Transverse colon (tissue), 4 donors: ENCODE measurements around the gene ZNF319. TPM values are rescaled to one million over a fixed set of nuclear protein-coding genes. Genes with fewer than 3 reads are reported as not detected.

Experiments used
- DNase-seq: peaks from one replicate; pipeline ENCODE4 v3.0.0-alpha.2; 2019
- H3K27ac ChIP-seq, 4 donors: fragments of 200-600 bp; sonication (generic); 2 replicates each; pipeline ENCODE4 v1.5.1; 2016 to 2018; ENCODE audit warnings: inconsistent platforms in 4 of 4
- H3K27me3 ChIP-seq: fragments of 200-600 bp; sonication (generic); 2 replicates; pipeline ENCODE4 v1.5.1; 2017; ENCODE audit warnings: inconsistent platforms
- H3K36me3 ChIP-seq, 4 donors: fragments of 200-600 bp; sonication (generic); 2 replicates each; pipeline ENCODE4 v1.5.1; 2017 to 2019; ENCODE audit warnings: inconsistent platforms in 4 of 4
- H3K4me1 ChIP-seq, 4 donors: fragments of 200-600 bp; sonication (generic); 2 replicates each; pipeline ENCODE4 v1.5.1; 2017 to 2020; ENCODE audit warnings: inconsistent platforms in 4 of 4
- H3K4me3 ChIP-seq, 4 donors: fragments of 200-600 bp; sonication (generic); 1 replicate in 1 of 4; 2 replicates in 3 of 4; pipeline versions ENCODE4 v1.5.1 to v1.6.1; 2017 to 2019; ENCODE audit warnings: inconsistent platforms in 4 of 4
- H3K9me3 ChIP-seq, 2 donors: fragments of 200-600 bp; sonication (generic); 2 replicates each; pipeline ENCODE4 v1.5.1; 2017 to 2019; ENCODE audit warnings: inconsistent platforms in 2 of 2
- CTCF ChIP-seq, 5 experiments: fragments of 200-600 bp in 3 of 5; fragments of 450-650 bp in 2 of 5; sonication (generic) in 3 of 5; IDR thresholded peaks; 1 replicate in 2 of 5; 2 replicates in 3 of 5; pipeline ENCODE4 v1.5.1; 2016 to 2017; ENCODE audit warnings: antibody characterized with exemption in 5 of 5, inconsistent platforms in 3 of 5, mild to moderate bottlenecking in 2 of 5, moderate library complexity in 1 of 5
- EP300 ChIP-seq: sonication (generic); formaldehyde crosslinking; IDR thresholded peaks from one replicate; pipeline ENCODE4 v1.6.1; 2017; ENCODE audit warnings: antibody characterized with exemption, low read depth
- POLR2A ChIP-seq: fragments of 450-650 bp; IDR thresholded peaks from one replicate; pipeline ENCODE4 v1.6.1; 2016; ENCODE audit warnings: antibody characterized with exemption, mild to moderate bottlenecking, moderate library complexity
- POLR2AphosphoS5 ChIP-seq, 3 donors: sonication (generic); formaldehyde crosslinking; IDR thresholded peaks; one replicate each; pipeline ENCODE4 v1.6.1; 2016; ENCODE audit warnings: antibody characterized with exemption in 3 of 3
- WGBS, 2 donors: methylation state at CpG; one replicate each; pipeline ENCODE4 v1.1.5; 2018; ENCODE audit warnings: low coverage in 1 of 2; 5-methylcytosine and 5-hydroxymethylcytosine counted together
- in situ Hi-C, 4 donors: fragments of 200-750 bp; cut with MboI; loops; one replicate each; pipeline versions ENCODE4 v1.15.0 to v1.15.1; 2017; ENCODE audit warnings: low sequenced_read_pairs in 3 of 4, low pct_ligation_motif_present in 1 of 4, low pct_unique_long_range_greater_than_20kb in 1 of 4
- intact Hi-C: fragments of 100-400 bp; cut with DNase I; formaldehyde crosslinking; loops from one replicate; pipeline ENCODE4 v1.15.1; 2023; ENCODE audit warnings: low total_unique reads
- total RNA-seq, 4 donors: library from RNA; depleted of rRNA; stranded (reverse); fragments of >200 nt; gene quantifications; one replicate each; pipeline ENCODE4 v1.1.0, GENCODE V29; 2016

Gene ZNF319
- total RNA-seq, 4 donors from 2014 or later, result 6.4 to 11.6 (median 6.5) TPM

- intact Hi-C loops (no loop called here), in situ Hi-C loops (no loop called here)
- 80% methylated on average over 14 of the region's 14 CpGs; no CpG with 5 or more reads in 1 of the 2 donors for WGBS, 2 donors
- Histone ChIP-seq H3K27ac (no peak overlapping the region), H3K4me1 (peaks cover 0 to 5% (median 2%) of the 10 kb centered on the region in 4 donors), H3K36me3 (no peaks in the 10 kb centered on the region), H3K9me3 (no peaks in the 10 kb centered on the region), H3K27me3 (no peaks in the 10 kb centered on the region), H3K4me3 (no peak overlapping the region)
- TF ChIP-seq EP300 (no peak), CTCF (IDR thresholded peaks at IDR 0.05) (no peak)
- no peak for DNase-seq
Measured at GRCh38 chr16:58035356-58036170, 35.1 kb upstream of the ZNF319 start.

GRCh38 chr16:58034774-58035173 is 34.3 kb upstream of the ZNF319 start:
- Histone ChIP-seq H3K27ac (no peak overlapping the region), H3K4me3 (no peak overlapping the region), H3K36me3 (no peaks in the 10 kb centered on the region), H3K27me3 (no peaks in the 10 kb centered on the region), H3K4me1 (peaks cover 0 to 5% (median 2%) of the 10 kb centered on the region in 4 donors), H3K9me3 (no peaks in the 10 kb centered on the region)
- TF ChIP-seq POLR2A, result no peak
- TF ChIP-seq CTCF (IDR thresholded peaks at IDR 0.05), result no peak
- TF ChIP-seq EP300, result no peak
- TF ChIP-seq POLR2AphosphoS5 (IDR thresholded peaks at IDR 0.05), result no peak
- in situ Hi-C loops, result no loop called here
- no peak for DNase-seq
- intact Hi-C loops, result no loop called here
- WGBS, 2 donors, result 76% methylated on average over 11 of the region's 11 CpGs; no CpG with 5 or more reads in 1 of the 2 donors

GRCh38 chr16:58034128-58034685 is 33.7 kb upstream of the ZNF319 start:
- intact Hi-C loops, result no loop called here
- DNase-seq, result no peak
- H3K27me3 ChIP-seq, result no peaks in the 10 kb centered on the region
- no peak overlapping the region for H3K4me3 ChIP-seq
- H3K27ac ChIP-seq, result no peak overlapping the region
- in situ Hi-C loops, result no loop called here
- 82 to 88% methylated on average over 3 to 14 of the region's 14 CpGs for WGBS, 2 donors
- H3K36me3 ChIP-seq, result no peaks in the 10 kb centered on the region
- H3K9me3 ChIP-seq, result no peaks in the 10 kb centered on the region
- peaks cover 0 to 7% (median 2%) of the 10 kb centered on the region in 4 donors for H3K4me1 ChIP-seq
- TF ChIP-seq EP300 (no peak), CTCF (IDR thresholded peaks at IDR 0.05) (no peak)

- Histone ChIP-seq H3K4me1 (peaks cover 13 to 21% (median 15%) of the 10 kb centered on the region in 4 donors), H3K36me3 (no peaks in the 10 kb centered on the region), H3K27ac (no peak overlapping the region), H3K4me3 (no peak overlapping the region), H3K27me3 (no peaks in the 10 kb centered on the region), H3K9me3 (no peaks in the 10 kb centered on the region)
- 71% methylated on average over 12 of the region's 15 CpGs; no CpG with 5 or more reads in 1 of the 2 donors for WGBS, 2 donors
- in situ Hi-C loops (no loop called here), intact Hi-C loops (no loop called here)
- no peak for TF ChIP-seq POLR2A
- TF ChIP-seq EP300, result no peak
- no peak for TF ChIP-seq POLR2AphosphoS5 (IDR thresholded peaks at IDR 0.05)
- TF ChIP-seq CTCF (IDR thresholded peaks at IDR 0.05), result no peak
- no peak for DNase-seq
Measured at GRCh38 chr16:58032710-58033293, 32.3 kb upstream of the ZNF319 start.
